Retina (tissue), 1 donor: ENCODE results near the gene ARNT2.

Experiments
- DNase-seq: peaks from one replicate; pipeline ENCODE4 v3.0.0-alpha.2; 2016

The ARNT2 gene

GRCh38 chr15:80471881-80472280, 67.7 kb downstream of the ARNT2 start:
- no peak for DNase-seq

- DNase-seq = no peak
Measured at GRCh38 chr15:80473286-80474223, 69.4 kb downstream of the ARNT2 start.

GRCh38 chr15:80474224-80475215, 70.3 kb downstream of the ARNT2 start:
- no peak for DNase-seq

GRCh38 chr15:80475572-80475971, 71.4 kb downstream of the ARNT2 start:
- no peak for DNase-seq

- DNase-seq = no peak
Measured at GRCh38 chr15:80476036-80476435, 71.9 kb downstream of the ARNT2 start.

GRCh38 chr15:80478075-80478474, 73.9 kb downstream of the ARNT2 start:
- no peak for DNase-seq

GRCh38 chr15:80479191-80479590, 75.0 kb downstream of the ARNT2 start:
- DNase-seq = no peak

GRCh38 chr15:80480171-80480811, 76.1 kb downstream of the ARNT2 start:
- no peak for DNase-seq

GRCh38 chr15:80480909-80481308, 76.7 kb downstream of the ARNT2 start:
- DNase-seq = no peak

- no peak for DNase-seq
Measured at GRCh38 chr15:80482696-80483095, 78.5 kb downstream of the ARNT2 start.

- DNase-seq = no peak
Measured at GRCh38 chr15:80483725-80484161, 79.6 kb downstream of the ARNT2 start.

- DNase-seq = no peak
Measured at GRCh38 chr15:80484333-80484864, 80.2 kb downstream of the ARNT2 start.

- no peak for DNase-seq
Measured at GRCh38 chr15:80485370-80486164, 81.4 kb downstream of the ARNT2 start.

GRCh38 chr15:80487839-80488390, 83.7 kb downstream of the ARNT2 start:
- DNase-seq = no peak

- DNase-seq = no peak
Measured at GRCh38 chr15:80489030-80489594, 84.9 kb downstream of the ARNT2 start.

GRCh38 chr15:80490431-80490990, 86.3 kb downstream of the ARNT2 start:
- DNase-seq = no peak

- DNase-seq = no peak
Measured at GRCh38 chr15:80491163-80491847, 87.1 kb downstream of the ARNT2 start.

- no peak for DNase-seq
Measured at GRCh38 chr15:80492409-80492808, 88.2 kb downstream of the ARNT2 start.

GRCh38 chr15:80492874-80493273, 88.7 kb downstream of the ARNT2 start:
- DNase-seq = no peak

- DNase-seq = no peak
Measured at GRCh38 chr15:80494351-80494751, 90.2 kb downstream of the ARNT2 start.
